HepG2 (cell line): Measurements from ENCODE around the gene MREG. TPM values are rescaled to one million over a fixed set of nuclear protein-coding genes. Genes with fewer than 3 reads are reported as not detected.

Experiments used
- GATAD2A ChIP-seq: IDR thresholded peaks from 2 replicates; pipeline ENCODE4 v1.6.1; 2016
- GFI1 ChIP-seq: sonication (generic); formaldehyde crosslinking; IDR thresholded peaks from 2 replicates; pipeline ENCODE4 v1.5.0; 2020; ENCODE audit warnings: missing genetic modification reagents, mild to moderate bottlenecking, borderline replicate concordance
- HNRNPL ChIP-seq: fragments of 200-400 bp; formaldehyde crosslinking; IDR thresholded peaks from 2 replicates; pipeline ENCODE4 v1.6.1; 2017; ENCODE audit warnings: mild to moderate bottlenecking, low read depth, low read length
- MTA1 ChIP-seq: sonication (generic); formaldehyde crosslinking; IDR thresholded peaks from 2 replicates; pipeline ENCODE4 v1.4.0; 2020; ENCODE audit warnings: missing genetic modification reagents, mild to moderate bottlenecking, borderline replicate concordance
- NFE2L1 ChIP-seq: sonication (generic); formaldehyde crosslinking; IDR thresholded peaks from 2 replicates; pipeline ENCODE4 v1.4.0; 2020; ENCODE audit warnings: missing genetic modification reagents, mild to moderate bottlenecking, borderline replicate concordance
- REXO4 ChIP-seq: sonication (generic); formaldehyde crosslinking; IDR thresholded peaks from 2 replicates; pipeline ENCODE4 v1.8.0; 2022; ENCODE audit warnings: missing genetic modification reagents, mild to moderate bottlenecking, borderline replicate concordance
- SCMH1 ChIP-seq: sonication (generic); formaldehyde crosslinking; IDR thresholded peaks from 2 replicates; pipeline ENCODE4 v1.9.0; 2021; ENCODE audit warnings: missing genetic modification reagents, mild to moderate bottlenecking, borderline replicate concordance
- SMC3 ChIP-seq: IDR thresholded peaks from 2 replicates; pipeline ENCODE4 v1.6.1; 2011; ENCODE audit warnings: low read length, improper control_type of control experiment
- SOX5 ChIP-seq: IDR thresholded peaks from 2 replicates; pipeline ENCODE4 v1.6.1; 2016; ENCODE audit warnings: borderline replicate concordance
- ZNF205 ChIP-seq: IDR thresholded peaks from 2 replicates; pipeline ENCODE4 v1.6.1; 2018; ENCODE audit warnings: missing biosample characterization, missing genetic modification reagents
- ZNF382 ChIP-seq: sonication (generic); formaldehyde crosslinking; IDR thresholded peaks from 2 replicates; pipeline ENCODE4 v1.5.0; 2020; ENCODE audit warnings: missing genetic modification reagents, mild to moderate bottlenecking, borderline replicate concordance
- ZNF563 ChIP-seq: sonication (generic); formaldehyde crosslinking; IDR thresholded peaks from 2 replicates; pipeline ENCODE4 v1.8.0; 2022; ENCODE audit warnings: mild to moderate bottlenecking, moderate library complexity, missing genetic modification reagents
- ZNF652 ChIP-seq: IDR thresholded peaks from 2 replicates; pipeline ENCODE4 v1.6.1; 2016; ENCODE audit warnings: low read depth, borderline replicate concordance
- polyA plus RNA-seq, 8 experiments: library from polyadenylated mRNA; depleted of rRNA in 3 of 8; stranded (reverse) in 7 of 8; unstranded in 1 of 8; fragments of >200 nt; fragmentation: Illumina TruSeq in 4 of 8; extraction: Trizol in 4 of 8; gene quantifications; 2 replicates each; pipeline versions ENCODE4 v1.2.1 to v1.2.3, GENCODE V29; 2011 to 2016; ENCODE audit warnings: low read depth in 4 of 8, missing spikeins in 1 of 8, mixed read lengths in 1 of 8; ENCODE audit not compliant: insufficient read depth in 1 of 8
- total RNA-seq, 5 experiments: library from RNA; depleted of rRNA; stranded (reverse); fragments of >200 nt; fragmentation: Illumina TruSeq; extraction: Trizol; gene quantifications; 2 replicates each; pipeline ENCODE4 v1.2.3, GENCODE V29; 2016; ENCODE audit warnings: low read depth in 1 of 5
- TF ChIP-seq, protein P1 (sequence below): sonication (generic); formaldehyde crosslinking; IDR thresholded peaks from 2 replicates; pipeline ENCODE4 v1.4.0; 2020; ENCODE audit warnings: missing genetic modification reagents
- TF ChIP-seq, protein P2 (sequence below): sonication (generic); formaldehyde crosslinking; IDR thresholded peaks from 2 replicates; pipeline ENCODE4 v1.4.0; 2020; ENCODE audit warnings: mild to moderate bottlenecking, missing genetic modification reagents
- TF ChIP-seq, protein P3 (sequence below): sonication (generic); formaldehyde crosslinking; IDR thresholded peaks from 2 replicates; pipeline ENCODE4 v1.4.0; 2020; ENCODE audit warnings: missing genetic modification reagents, mild to moderate bottlenecking, borderline replicate concordance

The MREG gene
- total and polyA plus RNA-seq, 2 of the 13 experiments (the other 11 are each of a cell fraction or from before 2014, with no cell fraction given) = 7.5 to 23.3 TPM

DNA sequence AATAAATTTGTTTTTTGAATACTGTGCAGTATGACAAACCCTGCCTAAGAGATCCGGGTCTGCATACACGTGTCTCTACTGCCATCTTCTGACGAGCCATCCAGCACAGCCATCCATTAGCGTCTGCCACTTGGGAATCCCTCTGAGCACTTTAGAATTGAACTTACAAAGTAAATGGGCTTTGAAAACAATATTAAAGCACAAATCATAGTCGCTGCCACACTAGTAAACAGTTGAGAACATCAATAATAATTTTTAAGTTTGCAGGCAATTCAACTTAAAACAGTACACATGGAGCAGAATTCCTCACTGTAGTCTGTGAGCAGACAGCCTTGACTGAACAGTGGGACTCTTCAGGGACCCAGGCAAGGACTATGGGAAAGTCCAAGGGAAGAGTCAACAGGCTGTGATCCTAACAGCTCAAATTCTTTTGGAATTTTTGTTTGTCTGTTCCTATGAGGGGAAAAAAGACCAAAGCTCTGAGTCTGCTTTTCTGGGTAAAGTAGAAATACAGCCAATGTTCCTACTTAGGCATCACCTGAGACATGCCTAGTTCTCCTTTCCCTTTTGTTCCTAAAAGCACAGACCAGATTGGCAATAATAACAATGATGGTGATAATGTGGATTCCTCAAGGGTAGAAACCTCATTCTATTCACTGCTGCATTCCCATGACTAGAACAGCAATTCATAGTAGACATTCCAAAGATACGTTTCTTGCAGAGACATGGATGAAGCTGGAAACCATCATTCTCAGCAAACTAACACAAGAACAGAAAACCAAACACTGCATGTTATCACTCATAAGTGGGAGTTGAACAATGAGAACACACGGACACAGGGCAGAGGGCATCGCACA, 92.9 kb downstream of the MREG start (continued):
- TF ChIP-seq ZNF652 (CRISPR knock-in tag) (no peak), ZNF563 (CRISPR knock-in tag) (no peak), GFI1 (CRISPR knock-in tag) (no peak), SMC3 (peak; percentile 99), REXO4 (CRISPR knock-in tag) (no peak), MTA1 (CRISPR knock-in tag) (no peak), ZNF205 (CRISPR knock-in tag) (peak; percentile 81; the same call in 1 of the 2 replicates), GATAD2A (CRISPR knock-in tag) (peak; percentile 69), HNRNPL (no peak), ZNF382 (CRISPR knock-in tag) (no peak), SCMH1 (CRISPR knock-in tag) (no peak), NFE2L1 (no peak), SOX5 (CRISPR knock-in tag) (peak; percentile 50; the same call in 1 of the 2 replicates)
- TF ChIP-seq, protein P1, sequence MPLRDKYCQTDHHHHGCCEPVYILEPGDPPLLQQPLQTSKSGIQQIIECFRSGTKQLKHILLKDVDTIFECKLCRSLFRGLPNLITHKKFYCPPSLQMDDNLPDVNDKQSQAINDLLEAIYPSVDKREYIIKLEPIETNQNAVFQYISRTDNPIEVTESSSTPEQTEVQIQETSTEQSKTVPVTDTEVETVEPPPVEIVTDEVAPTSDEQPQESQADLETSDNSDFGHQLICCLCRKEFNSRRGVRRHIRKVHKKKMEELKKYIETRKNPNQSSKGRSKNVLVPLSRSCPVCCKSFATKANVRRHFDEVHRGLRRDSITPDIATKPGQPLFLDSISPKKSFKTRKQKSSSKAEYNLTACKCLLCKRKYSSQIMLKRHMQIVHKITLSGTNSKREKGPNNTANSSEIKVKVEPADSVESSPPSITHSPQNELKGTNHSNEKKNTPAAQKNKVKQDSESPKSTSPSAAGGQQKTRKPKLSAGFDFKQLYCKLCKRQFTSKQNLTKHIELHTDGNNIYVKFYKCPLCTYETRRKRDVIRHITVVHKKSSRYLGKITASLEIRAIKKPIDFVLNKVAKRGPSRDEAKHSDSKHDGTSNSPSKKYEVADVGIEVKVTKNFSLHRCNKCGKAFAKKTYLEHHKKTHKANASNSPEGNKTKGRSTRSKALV (CRISPR knock-in tag) = peak; percentile 36; the same call in 1 of the 2 replicates
- TF ChIP-seq, protein P2, sequence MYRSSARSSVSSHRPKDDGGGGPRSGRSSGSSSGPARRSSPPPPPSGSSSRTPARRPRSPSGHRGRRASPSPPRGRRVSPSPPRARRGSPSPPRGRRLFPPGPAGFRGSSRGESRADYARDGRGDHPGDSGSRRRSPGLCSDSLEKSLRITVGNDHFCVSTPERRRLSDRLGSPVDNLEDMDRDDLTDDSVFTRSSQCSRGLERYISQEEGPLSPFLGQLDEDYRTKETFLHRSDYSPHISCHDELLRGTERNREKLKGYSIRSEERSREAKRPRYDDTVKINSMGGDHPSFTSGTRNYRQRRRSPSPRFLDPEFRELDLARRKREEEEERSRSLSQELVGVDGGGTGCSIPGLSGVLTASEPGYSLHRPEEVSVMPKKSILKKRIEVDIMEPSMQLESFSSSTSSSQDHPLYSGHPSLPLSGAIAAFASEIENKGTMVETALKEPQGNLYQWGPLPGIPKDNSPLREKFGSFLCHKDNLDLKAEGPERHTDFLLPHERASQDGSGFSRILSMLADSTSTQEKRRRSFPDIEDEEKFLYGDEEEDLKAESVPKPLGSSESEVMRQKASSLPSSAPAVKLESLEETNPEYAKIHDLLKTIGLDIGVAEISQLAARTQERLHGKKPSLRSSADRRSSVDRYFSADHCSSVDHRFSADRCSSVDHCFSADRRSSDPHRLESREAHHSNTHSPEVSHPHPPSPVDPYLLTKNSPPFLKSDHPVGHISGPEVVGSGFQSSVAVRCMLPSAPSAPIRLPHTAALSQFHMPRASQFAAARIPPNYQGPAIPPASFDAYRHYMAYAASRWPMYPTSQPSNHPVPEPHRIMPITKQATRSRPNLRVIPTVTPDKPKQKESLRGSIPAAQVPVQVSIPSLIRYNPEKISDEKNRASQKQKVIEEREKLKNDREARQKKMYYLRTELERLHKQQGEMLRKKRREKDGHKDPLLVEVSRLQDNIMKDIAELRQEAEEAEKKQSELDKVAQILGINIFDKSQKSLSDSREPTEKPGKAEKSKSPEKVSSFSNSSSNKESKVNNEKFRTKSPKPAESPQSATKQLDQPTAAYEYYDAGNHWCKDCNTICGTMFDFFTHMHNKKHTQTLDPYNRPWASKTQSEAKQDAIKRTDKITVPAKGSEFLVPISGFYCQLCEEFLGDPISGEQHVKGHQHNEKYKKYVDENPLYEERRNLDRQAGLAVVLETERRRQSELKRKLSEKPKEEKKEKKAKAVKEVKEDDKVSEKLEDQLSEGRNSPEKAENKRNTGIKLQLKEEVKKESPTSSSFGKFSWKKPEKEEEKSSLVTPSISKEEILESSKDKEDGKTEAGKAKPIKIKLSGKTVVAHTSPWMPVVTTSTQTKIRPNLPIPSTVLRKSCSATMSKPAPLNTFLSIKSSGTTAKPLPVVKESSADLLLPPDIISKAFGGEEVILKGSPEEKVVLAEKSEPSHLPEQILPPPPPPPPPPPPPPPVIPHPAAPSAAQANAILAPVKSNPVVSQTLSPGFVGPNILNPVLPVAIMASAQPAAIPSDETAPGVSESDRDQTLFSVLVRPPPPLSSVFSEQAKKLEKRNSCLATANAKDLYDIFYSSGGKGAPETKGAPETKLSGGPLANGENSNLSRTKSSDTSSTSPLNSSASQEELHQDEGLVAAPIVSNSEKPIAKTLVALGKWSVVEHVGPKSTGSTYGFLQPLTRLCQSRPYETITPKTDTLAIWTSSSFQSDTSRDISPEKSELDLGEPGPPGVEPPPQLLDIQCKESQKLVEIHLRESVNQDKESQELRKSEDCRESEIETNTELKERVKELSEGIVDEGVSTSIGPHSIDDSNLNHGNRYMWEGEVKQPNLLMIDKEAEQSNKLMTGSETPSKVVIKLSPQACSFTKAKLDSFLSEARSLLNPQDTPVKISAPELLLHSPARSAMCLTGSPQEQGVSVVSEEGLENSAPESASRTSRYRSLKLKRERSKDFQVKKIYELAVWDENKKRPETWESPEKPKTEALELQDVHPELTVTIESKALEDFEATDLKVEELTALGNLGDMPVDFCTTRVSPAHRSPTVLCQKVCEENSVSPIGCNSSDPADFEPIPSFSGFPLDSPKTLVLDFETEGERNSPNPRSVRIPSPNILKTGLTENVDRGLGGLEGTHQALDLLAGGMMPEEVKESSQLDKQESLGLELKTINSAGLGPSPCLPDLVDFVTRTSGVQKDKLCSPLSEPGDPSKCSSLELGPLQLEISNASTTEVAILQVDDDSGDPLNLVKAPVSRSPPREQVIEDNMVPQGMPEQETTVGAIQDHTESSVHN (CRISPR knock-in tag) = no peak
- TF ChIP-seq, protein P3, sequence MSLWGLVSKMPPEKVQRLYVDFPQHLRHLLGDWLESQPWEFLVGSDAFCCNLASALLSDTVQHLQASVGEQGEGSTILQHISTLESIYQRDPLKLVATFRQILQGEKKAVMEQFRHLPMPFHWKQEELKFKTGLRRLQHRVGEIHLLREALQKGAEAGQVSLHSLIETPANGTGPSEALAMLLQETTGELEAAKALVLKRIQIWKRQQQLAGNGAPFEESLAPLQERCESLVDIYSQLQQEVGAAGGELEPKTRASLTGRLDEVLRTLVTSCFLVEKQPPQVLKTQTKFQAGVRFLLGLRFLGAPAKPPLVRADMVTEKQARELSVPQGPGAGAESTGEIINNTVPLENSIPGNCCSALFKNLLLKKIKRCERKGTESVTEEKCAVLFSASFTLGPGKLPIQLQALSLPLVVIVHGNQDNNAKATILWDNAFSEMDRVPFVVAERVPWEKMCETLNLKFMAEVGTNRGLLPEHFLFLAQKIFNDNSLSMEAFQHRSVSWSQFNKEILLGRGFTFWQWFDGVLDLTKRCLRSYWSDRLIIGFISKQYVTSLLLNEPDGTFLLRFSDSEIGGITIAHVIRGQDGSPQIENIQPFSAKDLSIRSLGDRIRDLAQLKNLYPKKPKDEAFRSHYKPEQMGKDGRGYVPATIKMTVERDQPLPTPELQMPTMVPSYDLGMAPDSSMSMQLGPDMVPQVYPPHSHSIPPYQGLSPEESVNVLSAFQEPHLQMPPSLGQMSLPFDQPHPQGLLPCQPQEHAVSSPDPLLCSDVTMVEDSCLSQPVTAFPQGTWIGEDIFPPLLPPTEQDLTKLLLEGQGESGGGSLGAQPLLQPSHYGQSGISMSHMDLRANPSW (CRISPR knock-in tag) = no peak
